Stomach (tissue), 9 donors: ENCODE measurements around the gene COBL. TPM values are rescaled to one million over a fixed set of nuclear protein-coding genes. Genes with fewer than 3 reads are reported as not detected.

Experiments used
- DNase-seq, 2 donors: peaks; one replicate each; pipeline versions ENCODE4 v3.0.0 to v3.0.0-alpha.2; 2013 to 2019
- H3K27ac ChIP-seq, 5 donors: fragments of 200-600 bp in 4 of 5; sonication (generic) in 4 of 5; one replicate each; pipeline ENCODE4 v1.5.1; 2013 to 2019; ENCODE audit warnings: mild to moderate bottlenecking in 1 of 5, moderate library complexity in 1 of 5
- H3K27me3 ChIP-seq, 3 donors: fragments of 200-600 bp; sonication (generic); one replicate each; pipeline ENCODE4 v1.5.1; 2017 to 2019; ENCODE audit warnings: mixed run types in 1 of 3
- H3K36me3 ChIP-seq, 4 donors: fragments of 200-600 bp; sonication (generic); 1 replicate in 3 of 4; 2 replicates in 1 of 4; pipeline ENCODE4 v1.5.1; 2016 to 2019
- H3K4me1 ChIP-seq, 4 donors: fragments of 200-600 bp; sonication (generic); one replicate each; pipeline ENCODE4 v1.5.1; 2016 to 2019
- H3K4me3 ChIP-seq, 4 donors: fragments of 200-600 bp; sonication (generic) in 3 of 4; one replicate each; pipeline ENCODE4 v1.5.1; 2016 to 2019; ENCODE audit warnings: mild to moderate bottlenecking in 1 of 4
- H3K9me3 ChIP-seq, 4 donors: fragments of 200-600 bp; sonication (generic); one replicate each; pipeline ENCODE4 v1.5.1; 2016 to 2019
- CTCF ChIP-seq, 7 experiments: fragments of 450-650 bp in 4 of 7; fragments of 200-600 bp in 3 of 7; sonication (generic) in 3 of 7; IDR thresholded peaks; one replicate each; pipeline ENCODE4 v1.5.1; 2016 to 2019; ENCODE audit warnings: antibody characterized with exemption in 7 of 7, control low read depth in 2 of 7, mild to moderate bottlenecking in 1 of 7
- EP300 ChIP-seq: sonication (generic); formaldehyde crosslinking; IDR thresholded peaks from one replicate; pipeline ENCODE4 v1.6.1; 2017; ENCODE audit warnings: antibody characterized with exemption
- POLR2A ChIP-seq, 4 donors: fragments of 450-650 bp; IDR thresholded peaks; one replicate each; pipeline ENCODE4 v1.6.1; 2016; ENCODE audit warnings: antibody characterized with exemption in 4 of 4, control low read depth in 2 of 4, mild to moderate bottlenecking in 1 of 4, moderate library complexity in 1 of 4
- POLR2AphosphoS5 ChIP-seq, 3 donors: sonication (generic); formaldehyde crosslinking; IDR thresholded peaks; one replicate each; pipeline ENCODE4 v1.6.1; 2016; ENCODE audit warnings: antibody characterized with exemption in 3 of 3
- WGBS, 5 donors: extraction: QIAGEN DNeasy Blood & Tissue Kit in 3 of 5; methylation state at CpG; one replicate each; pipeline versions ENCODE4 v1.1.5 to v1.1.7; 2013 to 2018; 5-methylcytosine and 5-hydroxymethylcytosine counted together
- intact Hi-C: fragments of 100-400 bp; cut with DNase I; formaldehyde crosslinking; loops from one replicate; pipeline ENCODE4 v1.15.1; 2023; ENCODE audit warnings: low total_unique reads
- polyA plus RNA-seq, 3 donors: library from polyadenylated mRNA; stranded (reverse); fragments of 200-250 nt; gene quantifications; one replicate each; pipeline ENCODE4 v1.2.3, GENCODE V29; 2013
- total RNA-seq, 5 donors: library from RNA; depleted of rRNA; stranded (reverse); fragments of >200 nt; gene quantifications; one replicate each; pipeline versions ENCODE4 v1.1.0 to v1.2.3, GENCODE V29; 2014 to 2016
- donor health status: healthy with polysubstance abuse.
- donor health status: Bipolar disorder and iron deficiency.
- donor health status: healthy.

COBL gene
- total and polyA plus RNA-seq, 8 donors, result 4.9 to 79.9 (median 16.0) TPM

GRCh38 chr7:51317582-51317910 lies 937 bp upstream of the COBL start:
- H3K4me3 ChIP-seq, result peak overlapping the region; percentile 58 to 72 (median 64)
- no peak for TF ChIP-seq POLR2A (IDR thresholded peaks at IDR 0.05)
- no peak for TF ChIP-seq EP300
- no peak for TF ChIP-seq POLR2AphosphoS5 (IDR thresholded peaks at IDR 0.05)
- no peak for TF ChIP-seq CTCF (IDR thresholded peaks at IDR 0.05)
- peaks cover 6 to 60% (median 31%) of the 10 kb centered on the region in 4 donors for H3K4me1 ChIP-seq
- no peak for DNase-seq
- H3K9me3 ChIP-seq, result no peaks in the 10 kb centered on the region
- no peaks in the 10 kb centered on the region for H3K36me3 ChIP-seq
- WGBS, 5 donors, result 38 to 66% (median 43%) methylated on average over 2 to 8 of the region's 8 CpGs
- intact Hi-C loops, result no loop called here
- peak overlapping the region; percentile 86 to 94 (median 91) for H3K27ac ChIP-seq
- peaks cover 0 to 25% (median 13%) of the 10 kb centered on the region in 3 donors for H3K27me3 ChIP-seq

- Histone ChIP-seq H3K4me3 (peak overlapping the region; percentile 58 to 72 (median 64)), H3K9me3 (no peaks in the 10 kb centered on the region), H3K27ac (peak overlapping the region; percentile 86 to 97 (median 91)), H3K27me3 (peaks cover 0 to 25% (median 13%) of the 10 kb centered on the region in 3 donors), H3K36me3 (no peaks in the 10 kb centered on the region), H3K4me1 (peaks cover 6 to 62% (median 31%) of the 10 kb centered on the region in 4 donors)
- WGBS, 5 donors, result 0 to 3% (median 2%) methylated on average over 15 to 46 of the region's 46 CpGs
- intact Hi-C loops, result no loop called here
- DNase-seq, result peak; percentile 65 to 87
- TF ChIP-seq CTCF (IDR thresholded peaks at IDR 0.05) (peak in 2 of 7 experiments; percentile 28 to 36), POLR2A (IDR thresholded peaks at IDR 0.05) (peak in 1 of 4 donors; percentile 26), POLR2AphosphoS5 (IDR thresholded peaks at IDR 0.05) (peak in 1 of 3 donors; percentile 45), EP300 (no peak)
Measured at GRCh38 chr7:51316262-51316665, 345 bp downstream of the COBL start.

- peak; percentile 58 to 86 for DNase-seq
- peak overlapping the region; percentile 86 to 97 (median 91) for H3K27ac ChIP-seq
- intact Hi-C loops, result no loop called here
- H3K9me3 ChIP-seq, result no peaks in the 10 kb centered on the region
- peak overlapping the region; percentile 58 to 72 (median 64) for H3K4me3 ChIP-seq
- no peak for TF ChIP-seq CTCF (IDR thresholded peaks at IDR 0.05)
- no peak for TF ChIP-seq POLR2A (IDR thresholded peaks at IDR 0.05)
- peak in 2 of 3 donors; percentile 44 to 50 for TF ChIP-seq POLR2AphosphoS5 (IDR thresholded peaks at IDR 0.05)
- 1 to 4% (median 3%) methylated on average over 35 to 58 of the region's 58 CpGs for WGBS, 5 donors
- H3K4me1 ChIP-seq, result peaks cover 6 to 62% (median 31%) of the 10 kb centered on the region in 4 donors
- H3K27me3 ChIP-seq, result peaks cover 0 to 25% (median 13%) of the 10 kb centered on the region in 3 donors
- no peaks in the 10 kb centered on the region for H3K36me3 ChIP-seq
Measured at GRCh38 chr7:51315393-51316261, 982 bp downstream of the COBL start.

GRCh38 chr7:51314726-51315125 lies 1.9 kb downstream of the COBL start:
- peaks cover 6 to 62% (median 31%) of the 10 kb centered on the region in 4 donors for H3K4me1 ChIP-seq
- no peaks in the 10 kb centered on the region for H3K9me3 ChIP-seq
- H3K36me3 ChIP-seq, result no peaks in the 10 kb centered on the region
- 40 to 52% (median 44%) methylated on average over 4 of the region's 4 CpGs for WGBS, 5 donors
- H3K27ac ChIP-seq, result peak overlapping the region; percentile 57 to 93 (median 90)
- H3K4me3 ChIP-seq, result peak overlapping the region in 2 of 4 donors; percentile 58 to 72
- intact Hi-C loops, result no loop called here
- no peak for TF ChIP-seq EP300
- peak in 1 of 3 donors; percentile 38 for TF ChIP-seq POLR2AphosphoS5 (IDR thresholded peaks at IDR 0.05)
- no peak for TF ChIP-seq POLR2A (IDR thresholded peaks at IDR 0.05)
- no peak for TF ChIP-seq CTCF (IDR thresholded peaks at IDR 0.05)
- peaks cover 0 to 25% (median 13%) of the 10 kb centered on the region in 3 donors for H3K27me3 ChIP-seq
- DNase-seq, result peak in 1 of 2 donors; percentile 33
